UCSD-AML1 (cell line): Measurements from ENCODE around the gene AKR1D1.

Experiments
- DNase-seq: peaks from one replicate; lab custom pipeline; 2025; ENCODE audit not compliant: unreplicated experiment; lab: John Stamatoyannopoulos, UW

Gene AKR1D1

DNA sequence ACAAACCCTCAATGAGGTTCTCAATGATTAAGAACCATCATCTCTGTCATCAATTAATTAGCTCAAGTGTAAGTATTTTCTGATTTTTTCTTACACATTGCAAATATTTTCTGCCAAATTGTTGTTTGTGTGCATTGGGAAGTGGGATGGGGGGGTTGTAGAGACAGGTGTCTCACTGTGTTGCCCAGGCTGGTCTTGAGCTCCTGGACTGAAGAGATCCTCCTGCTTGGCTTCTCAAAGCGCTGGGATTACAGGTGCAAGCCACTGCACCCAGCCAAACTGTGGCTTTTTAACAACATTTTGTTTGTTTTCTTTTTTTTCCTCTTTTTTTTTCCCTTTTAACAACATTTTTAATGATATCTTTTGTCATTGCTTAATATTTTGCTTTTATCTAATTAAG lies 87.5 kb downstream of the AKR1D1 start:
- no peak for DNase-seq

DNA sequence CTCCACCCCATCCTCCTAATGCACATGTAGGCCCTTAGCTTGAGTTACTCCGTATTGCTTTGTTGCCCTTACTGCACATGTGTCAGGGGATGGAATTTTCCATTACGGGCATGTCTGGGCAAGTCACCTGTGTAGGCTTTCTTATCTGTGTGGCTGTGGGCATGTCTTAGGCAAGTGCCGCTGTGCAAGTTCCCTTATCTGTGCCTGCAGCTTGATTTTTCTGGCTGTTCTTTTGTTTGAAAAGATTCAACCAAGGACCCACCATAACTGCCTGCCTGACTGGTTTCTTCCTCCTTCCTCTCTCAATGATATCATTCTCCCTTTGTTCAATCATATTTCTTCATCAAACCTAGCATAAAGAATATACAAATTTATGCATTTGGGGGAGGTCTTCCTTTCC lies 88.5 kb downstream of the AKR1D1 start:
- no peak for DNase-seq

GRCh38 chr7:138166681-138167080 lies 90.4 kb downstream of the AKR1D1 start:
- DNase-seq: no peak

- no peak for DNase-seq
Observed at GRCh38 chr7:138167222-138167621, 91.0 kb downstream of the AKR1D1 start.

GRCh38 chr7:138167869-138168296 lies 91.6 kb downstream of the AKR1D1 start:
- no peak for DNase-seq
